ENCODE measurements around the gene VPS4B.
A peak's percentile ranks its signal among the peaks of the same experiment; 100 is the strongest.

DNA sequence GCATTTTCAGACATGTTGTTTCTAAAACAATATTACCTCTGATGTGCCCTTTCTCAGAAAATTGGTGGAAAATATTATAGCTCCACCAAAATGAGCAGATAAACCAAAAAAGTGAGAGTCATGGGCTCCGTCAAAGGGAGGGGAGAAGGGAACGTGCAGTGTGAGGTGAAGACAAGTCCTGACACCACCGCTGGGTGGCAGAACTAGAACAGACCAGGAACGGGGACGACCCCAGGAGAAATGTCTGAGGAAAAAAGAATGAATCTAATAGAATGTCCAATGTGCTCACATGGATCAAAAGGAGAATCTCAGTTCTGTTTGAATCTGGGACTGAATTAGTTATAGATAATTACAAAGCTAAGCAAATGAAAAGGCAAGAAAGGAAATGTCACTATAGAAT, 80.1 kb downstream of the VPS4B start:
- TF ChIP-seq, protein P1, sequence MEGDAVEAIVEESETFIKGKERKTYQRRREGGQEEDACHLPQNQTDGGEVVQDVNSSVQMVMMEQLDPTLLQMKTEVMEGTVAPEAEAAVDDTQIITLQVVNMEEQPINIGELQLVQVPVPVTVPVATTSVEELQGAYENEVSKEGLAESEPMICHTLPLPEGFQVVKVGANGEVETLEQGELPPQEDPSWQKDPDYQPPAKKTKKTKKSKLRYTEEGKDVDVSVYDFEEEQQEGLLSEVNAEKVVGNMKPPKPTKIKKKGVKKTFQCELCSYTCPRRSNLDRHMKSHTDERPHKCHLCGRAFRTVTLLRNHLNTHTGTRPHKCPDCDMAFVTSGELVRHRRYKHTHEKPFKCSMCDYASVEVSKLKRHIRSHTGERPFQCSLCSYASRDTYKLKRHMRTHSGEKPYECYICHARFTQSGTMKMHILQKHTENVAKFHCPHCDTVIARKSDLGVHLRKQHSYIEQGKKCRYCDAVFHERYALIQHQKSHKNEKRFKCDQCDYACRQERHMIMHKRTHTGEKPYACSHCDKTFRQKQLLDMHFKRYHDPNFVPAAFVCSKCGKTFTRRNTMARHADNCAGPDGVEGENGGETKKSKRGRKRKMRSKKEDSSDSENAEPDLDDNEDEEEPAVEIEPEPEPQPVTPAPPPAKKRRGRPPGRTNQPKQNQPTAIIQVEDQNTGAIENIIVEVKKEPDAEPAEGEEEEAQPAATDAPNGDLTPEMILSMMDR (IDR thresholded peaks at IDR 0.05; ENCODE audit: low read length), result peak; percentile 29
- TF ChIP-seq EZH2phosphoT487 (IDR thresholded peaks at IDR 0.05; ENCODE audit: low read length), result no peak

All from MM.1S (cell line).